A549 (cell line): ENCODE data around the gene ITGA5.

Source experiments
- RAD21 ChIP-seq, 2 experiments: fragments of >200 bp in 1 of 2; sonication (Bioruptor Twin) in 1 of 2; formaldehyde crosslinking in 1 of 2; IDR thresholded peaks in 1 of 2; conservative IDR thresholded peaks in 1 of 2; 2 replicates in 1 of 2; 3 replicates in 1 of 2; pipeline ENCODE4 v1.6.1; 2012 to 2018; ENCODE audit warnings: inconsistent platforms in 1 of 2
- ZFP36 ChIP-seq: fragments of 450-650 bp; IDR thresholded peaks from 2 replicates; pipeline ENCODE4 v1.6.1; 2014; ENCODE audit warnings: borderline replicate concordance; ENCODE audit not compliant: partially characterized antibody

GRCh38 chr12:54426690-54427089 lies 7.6 kb upstream of the ITGA5 start:
- TF ChIP-seq RAD21 (conservative IDR thresholded peaks at IDR 0.05 in 1 of 2, IDR thresholded peaks at IDR 0.05 in 1 of 2) (no peak), ZFP36 (no peak)
